Endothelial cell of umbilical vein (primary cell): ENCODE data around the gene UIMC1. TPM values are rescaled to one million over a fixed set of nuclear protein-coding genes. Genes with fewer than 3 reads are reported as not detected.
"Not testable (repeated sequence)": the region's sequence is repeated elsewhere in the genome, so short reads cannot be mapped to it uniquely, and the experiment has no call there.

Experiments used
- BruUV-seq: library from RNA; stranded (reverse); fragments of 400-500 nt; replicated peaks from 2 replicates; lab custom pipeline; 2021; lab: Mats Ljungman, UMichigan
- CTCF ChIA-PET: fragments of 300-600, 350-600 bp; sonication (Branson Sonifier 250); formaldehyde crosslinking; loops from one replicate; lab custom pipeline; 2021; ENCODE audit warnings: antibody characterized with exemption, inconsistent platforms; lab: Charles Lee
- POLR2A ChIA-PET: fragments of 300-600, 350-600 bp; sonication (Branson Sonifier 250); formaldehyde crosslinking; loops from one replicate; lab custom pipeline; 2021; ENCODE audit warnings: antibody characterized with exemption, inconsistent platforms; lab: Charles Lee
- DNase-seq: peaks from one replicate; pipeline ENCODE4 v3.0.0-alpha.2; 2011; ENCODE audit warnings: low read depth, low spot score
- FAIRE-seq: peaks from 2 replicates; lab custom pipeline; 2011; peaks lifted over from hg19 to GRCh38; lab: Jason Lieb, UNC
- H2AFZ ChIP-seq: 2 replicates; pipeline ENCODE4 v1.6.0; 2012; ENCODE audit warnings: low read depth, low read length, control low read depth, inconsistent platforms
- H3K27ac ChIP-seq: 2 replicates; pipeline ENCODE4 v1.5.1; 2011; ENCODE audit warnings: low read depth, mild to moderate bottlenecking, control low read depth, low read length, moderate library complexity; ENCODE audit not compliant: insufficient read depth
- H3K27me3 ChIP-seq, 2 experiments: 2 replicates each; pipeline versions ENCODE4 v1.6.0 to v1.6.1; 2011; ENCODE audit warnings: low read length in 2 of 2, mixed read lengths in 1 of 2; ENCODE audit not compliant: control insufficient read depth in 2 of 2, insufficient read depth in 2 of 2
- H3K36me3 ChIP-seq, 2 experiments: 2 replicates in 1 of 2; 3 replicates in 1 of 2; pipeline ENCODE4 v1.5.1; 2011; ENCODE audit warnings: low read length in 2 of 2, mild to moderate bottlenecking in 1 of 2, moderate library complexity in 1 of 2; ENCODE audit not compliant: control insufficient read depth in 2 of 2, insufficient read depth in 2 of 2; ENCODE audit errors: extremely low read depth in 1 of 2
- H3K4me1 ChIP-seq: 3 replicates; pipeline ENCODE4 v1.5.1; 2011; ENCODE audit warnings: mild to moderate bottlenecking, low read length; ENCODE audit not compliant: control insufficient read depth, insufficient read depth; ENCODE audit errors: extremely low read depth
- H3K4me2 ChIP-seq: 2 replicates; pipeline ENCODE4 v1.6.1; 2011; ENCODE audit warnings: low read length, control low read depth, mixed read lengths; ENCODE audit not compliant: insufficient read depth
- H3K4me3 ChIP-seq, 3 experiments: fragments of 200-600 bp in 1 of 3; sonication (generic), shearing (Covaris generic) in 1 of 3; replicated peaks in 1 of 3; 2 replicates each; pipeline ENCODE4 v1.5.1; 2011 to 2016; ENCODE audit warnings: control low read depth in 3 of 3, low read length in 3 of 3, mild to moderate bottlenecking in 2 of 3, inconsistent platforms in 1 of 3, low read depth in 1 of 3, moderate library complexity in 1 of 3; ENCODE audit not compliant: insufficient read depth in 1 of 3
- H3K79me2 ChIP-seq: 2 replicates; pipeline ENCODE4 v1.6.0; 2012; ENCODE audit warnings: low read length, inconsistent platforms; ENCODE audit not compliant: control insufficient read depth, insufficient read depth
- H3K9ac ChIP-seq: replicated peaks from 2 replicates; pipeline ENCODE3; 2011; ENCODE audit warnings: low read length, control low read depth; ENCODE audit not compliant: insufficient read depth; ENCODE audit errors: extremely low read depth
- H3K9me1 ChIP-seq: replicated peaks from 3 replicates; pipeline ENCODE4 v1.6.0; 2011; ENCODE audit warnings: mild to moderate bottlenecking, low read length; ENCODE audit not compliant: control insufficient read depth, insufficient read depth; ENCODE audit errors: extremely low read depth
- H3K9me3 ChIP-seq: replicated peaks from 2 replicates; pipeline ENCODE4 v1.5.1; 2012; ENCODE audit warnings: low read length, inconsistent platforms; ENCODE audit not compliant: control insufficient read depth, insufficient read depth
- H4K20me1 ChIP-seq: replicated peaks from 2 replicates; pipeline ENCODE3; 2011; ENCODE audit warnings: mild to moderate bottlenecking, low read length; ENCODE audit not compliant: control insufficient read depth, insufficient read depth; ENCODE audit errors: extremely low read depth
- CTCF ChIP-seq, 2 donors: IDR thresholded peaks; 1 replicate in 1 of 2; 2 replicates in 1 of 2; pipeline ENCODE4 v1.5.1; 2011; ENCODE audit warnings: low read length in 2 of 2, mild to moderate bottlenecking in 2 of 2, moderate library complexity in 2 of 2, control low read depth in 1 of 2, inconsistent platforms in 1 of 2, low read depth in 1 of 2; ENCODE audit not compliant: insufficient read depth in 1 of 2; ENCODE audit errors: extremely low read depth in 1 of 2
- EZH2 ChIP-seq: IDR thresholded peaks from 2 replicates; pipeline ENCODE4 v1.6.1; 2012; ENCODE audit warnings: borderline replicate concordance, low read depth, mild to moderate bottlenecking, moderate library complexity, low read length, inconsistent platforms; ENCODE audit not compliant: severe bottlenecking
- GATA2 ChIP-seq: IDR thresholded peaks from 2 replicates; pipeline ENCODE4 v1.7.0; 2011; ENCODE audit warnings: low read depth, mild to moderate bottlenecking, moderate library complexity, mixed read lengths, low read length; ENCODE audit not compliant: insufficient read length, insufficient read depth
- JUN ChIP-seq: IDR thresholded peaks from 2 replicates; pipeline ENCODE4 v1.6.1; 2011; ENCODE audit warnings: borderline replicate concordance, low read depth; ENCODE audit not compliant: insufficient read length, insufficient read depth
- MAX ChIP-seq: IDR thresholded peaks from 2 replicates; pipeline ENCODE4 v1.6.1; 2011; ENCODE audit not compliant: insufficient read depth, insufficient read length
- dilution Hi-C: fragments of 300-500 bp; cut with MboI; formaldehyde crosslinking; loops from one replicate; pipeline ENCODE4 v1.15.0; 2019; ENCODE audit warnings: low sequenced_read_pairs; ENCODE audit not compliant: extremely low pct_ligation_motif_present
- intact Hi-C: fragments of 100-400 bp; cut with micrococcal nuclease; formaldehyde crosslinking; loops from one replicate; pipeline ENCODE4 v1.10.0; 2022
- polyA plus RNA-seq, 4 experiments: library from polyadenylated mRNA; depleted of rRNA in 3 of 4; stranded (reverse) in 3 of 4; unstranded in 1 of 4; fragments of >200 nt; gene quantifications; 2 replicates each; pipeline versions ENCODE4 v1.2.1 to v1.2.3, GENCODE V29; 2011 to 2012; ENCODE audit warnings: missing spikeins in 1 of 4
- total RNA-seq: library from RNA; stranded (reverse); gene quantifications from 2 replicates; pipeline ENCODE4 v1.2.3, GENCODE V29; 2021

Gene UIMC1
- total and polyA plus RNA-seq, 2 donors (not counting 3 experiments of a cell fraction or from before 2014, with no cell fraction given), result 17.2 to 60.1 TPM

GRCh38 chr5:176873541-176874172, 132.9 kb downstream of the UIMC1 start:
- no peak for DNase-seq
- H3K9me1 ChIP-seq, result no peaks in the 10 kb centered on the region
- ChIA-PET CTCF (interaction anchor here (1.1 to 3.5 kb wide), 3 partner anchors 19 to 213 kb away, joined by 3 to 12 read pairs (median 3); no protein-coding TSS in a partner anchor), POLR2A (no interaction called here)
- no peak overlapping the region for H3K4me2 ChIP-seq
- intact Hi-C loops (no loop called here), dilution Hi-C loops (no loop called here)
- no peaks in the 10 kb centered on the region for H3K4me1 ChIP-seq
- no peaks in the 10 kb centered on the region for H4K20me1 ChIP-seq
- no peak overlapping the region for H3K4me3 ChIP-seq
- H2AFZ ChIP-seq, result no peak overlapping the region
- H3K9ac ChIP-seq, result no peak overlapping the region
- TF ChIP-seq MAX (no peak), GATA2 (no peak), CTCF (IDR thresholded peaks at IDR 0.05; ENCODE audit: extremely low read depth in 1 of 2, insufficient read depth in 1 of 2, low read depth in 1 of 2, low read length in 2 of 2) (no peak), EZH2 (no peak), JUN (no peak)
- H3K27ac ChIP-seq, result no peak overlapping the region
- no peaks in the 10 kb centered on the region for H3K27me3 ChIP-seq
- no peaks in the 10 kb centered on the region for H3K9me3 ChIP-seq
- no peaks in the 10 kb centered on the region for H3K36me3 ChIP-seq
- no peak for FAIRE-seq
- no TSS peak for BruUV-seq
- H3K79me2 ChIP-seq, result no peaks in the 10 kb centered on the region

- H3K36me3 ChIP-seq, H3K27me3 ChIP-seq, H3K79me2 ChIP-seq, BruUV-seq, DNase-seq, FAIRE-seq, H2AFZ ChIP-seq, H3K4me1 ChIP-seq, H3K9ac ChIP-seq, H3K27ac ChIP-seq, dilution Hi-C loops, H3K4me3 ChIP-seq, intact Hi-C loops, H3K4me2 ChIP-seq, POLR2A ChIA-PET, H3K9me3 ChIP-seq, H4K20me1 ChIP-seq, H3K9me1 ChIP-seq: not testable (repeated sequence)
- CTCF ChIA-PET, result interaction anchor here (1.2 to 3.5 kb wide), 2 partner anchors 37 to 212 kb away, joined by 3 to 12 read pairs; no protein-coding TSS in a partner anchor
Measured at GRCh38 chr5:176873011-176873410, 133.6 kb downstream of the UIMC1 start.

GRCh38 chr5:176872586-176872985, 134.0 kb downstream of the UIMC1 start:
- H2AFZ ChIP-seq, FAIRE-seq, DNase-seq, H4K20me1 ChIP-seq, H3K9me3 ChIP-seq, H3K27me3 ChIP-seq, H3K4me3 ChIP-seq, H3K79me2 ChIP-seq, H3K4me2 ChIP-seq, intact Hi-C loops, H3K9me1 ChIP-seq, H3K36me3 ChIP-seq, BruUV-seq, H3K9ac ChIP-seq, H3K27ac ChIP-seq, POLR2A ChIA-PET, dilution Hi-C loops, H3K4me1 ChIP-seq: not testable (repeated sequence)
- CTCF ChIA-PET, result interaction anchor here (3.5 kb wide), 1 partner anchor 212 kb away, joined by 12 read pairs; no protein-coding TSS in a partner anchor
